ENCODE data around the gene KIRREL1. TPM values are rescaled to one million over a fixed set of nuclear protein-coding genes. Genes with fewer than 3 reads are reported as not detected.

The KIRREL1 gene
- total and polyA plus RNA-seq, 4 experiments from 2014 or later, result not detected

DNA sequence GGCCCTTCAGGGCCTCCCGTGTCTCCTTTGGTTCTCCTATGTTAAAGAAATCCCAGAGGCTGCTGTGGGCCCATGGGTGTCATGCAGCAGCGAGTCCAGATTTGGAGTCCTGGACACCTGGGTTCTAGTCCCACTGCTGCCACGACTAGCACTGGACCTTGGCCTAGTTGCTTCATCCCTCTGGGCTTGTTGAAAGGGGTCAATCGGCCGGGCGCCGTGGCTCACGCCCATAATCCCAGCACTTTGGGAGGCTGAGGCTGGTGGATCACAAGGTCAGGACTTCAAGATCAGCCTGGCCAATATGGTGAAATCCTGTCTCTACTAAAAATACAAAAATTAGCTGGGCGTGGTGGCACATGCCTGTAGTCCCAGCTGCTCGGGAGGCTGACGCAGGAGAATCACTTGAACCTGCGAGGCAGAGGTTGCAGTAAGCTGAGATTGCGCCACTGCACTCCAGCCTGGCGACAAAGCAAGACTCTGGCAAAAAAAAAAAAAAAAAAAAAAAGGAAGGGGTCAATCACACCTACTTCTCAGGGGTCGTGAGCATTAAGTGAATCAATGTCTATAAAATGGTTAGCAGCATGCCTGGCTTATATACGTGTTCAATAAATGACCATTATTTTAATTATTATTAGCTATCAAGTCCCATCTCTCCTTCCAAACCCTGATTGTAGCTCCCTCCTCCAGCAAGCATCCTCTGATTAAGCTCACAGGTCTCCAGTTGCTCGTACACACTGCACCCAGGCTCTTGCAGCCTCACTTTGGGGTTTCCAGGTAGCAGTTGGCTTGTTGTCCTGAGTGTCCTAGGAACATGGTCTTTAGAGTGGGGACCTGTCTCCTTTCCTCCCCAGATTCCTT, 43.8 kb downstream of the KIRREL1 start:
- Mint-ChIP-seq H3K27ac (no peak overlapping the region), H3K36me3 (no peaks in the 10 kb centered on the region), H3K9me3 (peaks cover 0 to 2% (median 0%) of the 10 kb centered on the region in 8 donors), H3K4me1 (no peaks in the 10 kb centered on the region), H3K4me3 (no peak overlapping the region), H3K27me3 (peaks cover 2 to 9% of the 10 kb centered on the region in 2 donors)
- ChIA-PET CTCF (ENCODE audit: partially characterized antibody) (no interaction called here), POLR2A (ENCODE audit: partially characterized antibody) (no interaction called here)
- Histone ChIP-seq H3K27ac (ENCODE audit: low read depth, low read length) (no peak overlapping the region), H3K27me3 (ENCODE audit: insufficient read depth, low read length) (no peaks in the 10 kb centered on the region), H3K4me3 (ENCODE audit: low read length in 2 of 2) (no peak overlapping the region), H3K9me3 (ENCODE audit: control insufficient read depth in 1 of 2, low read length in 2 of 2) (no peaks in the 10 kb centered on the region), H3K4me1 (ENCODE audit: insufficient read depth, low read length) (no peaks in the 10 kb centered on the region), H3K36me3 (ENCODE audit: insufficient read depth, low read length) (no peaks in the 10 kb centered on the region)
- DNase-seq, result no peak
- intact Hi-C loops (cut with micrococcal nuclease), result no loop called here

DNA sequence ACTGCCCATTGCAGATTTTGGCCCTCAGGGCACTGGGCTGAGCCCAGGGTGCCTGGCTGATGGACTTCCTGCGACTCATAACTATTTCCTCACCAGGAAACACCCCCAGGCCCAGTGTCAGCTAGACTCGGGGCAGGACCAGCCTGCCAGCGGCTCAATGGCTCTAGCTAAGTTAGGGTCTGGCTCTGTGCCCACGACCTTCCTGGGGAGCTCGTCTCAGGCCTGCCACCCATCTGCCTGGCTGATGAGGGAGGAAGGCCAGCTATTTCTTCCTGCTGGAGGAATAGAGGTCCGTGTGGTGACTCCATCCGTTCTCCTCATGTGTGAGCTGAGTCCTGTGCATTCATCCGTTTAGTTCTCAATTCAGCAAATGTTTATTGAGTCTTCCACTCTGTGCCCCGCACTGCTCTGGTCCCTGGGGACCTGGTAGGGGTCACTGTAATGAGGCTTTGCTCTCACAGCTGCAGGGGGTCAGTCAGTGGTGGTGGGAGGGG, 44.5 kb downstream of the KIRREL1 start:
- CTCF ChIA-PET (ENCODE audit: partially characterized antibody), result no interaction called here
- intact Hi-C loops (cut with micrococcal nuclease), result no loop called here

DNA sequence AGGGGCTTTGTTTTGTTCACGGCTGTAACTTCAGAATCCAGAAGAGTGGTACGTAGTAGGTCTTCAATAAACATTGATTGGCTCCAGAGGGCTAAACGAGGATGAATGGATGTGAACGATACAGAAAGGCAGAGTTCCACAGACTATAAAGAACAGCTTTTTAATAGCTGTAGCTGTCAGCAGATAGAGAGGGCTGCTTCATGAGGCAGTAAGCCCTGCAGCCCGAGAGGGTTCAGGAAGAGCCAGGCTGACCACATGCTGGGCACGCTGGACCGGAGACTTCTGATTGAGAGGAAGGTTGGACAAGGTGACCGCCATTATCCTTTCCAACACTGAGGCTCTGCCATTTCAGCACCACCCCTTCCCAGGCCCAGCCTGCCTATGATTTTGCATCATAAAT, 45.3 kb downstream of the KIRREL1 start:
- H3K4me3 Mint-ChIP-seq, result no peak overlapping the region
- ChIA-PET POLR2A (ENCODE audit: partially characterized antibody) (no interaction called here), CTCF (ENCODE audit: partially characterized antibody) (no interaction called here)
- peaks cover 2 to 9% of the 10 kb centered on the region in 2 donors for H3K27me3 Mint-ChIP-seq
- Histone ChIP-seq H3K36me3 (ENCODE audit: insufficient read depth, low read length) (no peaks in the 10 kb centered on the region), H3K27me3 (ENCODE audit: insufficient read depth, low read length) (no peaks in the 10 kb centered on the region), H3K4me1 (ENCODE audit: insufficient read depth, low read length) (no peaks in the 10 kb centered on the region), H3K27ac (ENCODE audit: low read depth, low read length) (no peak overlapping the region), H3K4me3 (ENCODE audit: low read length in 2 of 2) (no peak overlapping the region), H3K9me3 (ENCODE audit: control insufficient read depth in 1 of 2, low read length in 2 of 2) (no peaks in the 10 kb centered on the region)
- no peak for DNase-seq
- no peaks in the 10 kb centered on the region for H3K4me1 Mint-ChIP-seq
- H3K36me3 Mint-ChIP-seq, result no peaks in the 10 kb centered on the region
- peaks cover 0 to 2% (median 0%) of the 10 kb centered on the region in 8 donors for H3K9me3 Mint-ChIP-seq
- intact Hi-C loops (cut with micrococcal nuclease), result no loop called here
- H3K27ac Mint-ChIP-seq, result no peak overlapping the region

More for the DNA sequence above, 44.5 kb downstream of the KIRREL1 start:
- peaks cover 2 to 9% of the 10 kb centered on the region in 2 donors for H3K27me3 Mint-ChIP-seq
- Histone ChIP-seq H3K9me3 (ENCODE audit: control insufficient read depth in 1 of 2, low read length in 2 of 2) (no peaks in the 10 kb centered on the region), H3K4me1 (ENCODE audit: insufficient read depth, low read length) (no peaks in the 10 kb centered on the region), H3K27me3 (ENCODE audit: insufficient read depth, low read length) (no peaks in the 10 kb centered on the region), H3K36me3 (ENCODE audit: insufficient read depth, low read length) (no peaks in the 10 kb centered on the region), H3K4me3 (ENCODE audit: low read length in 2 of 2) (no peak overlapping the region), H3K27ac (ENCODE audit: low read depth, low read length) (no peak overlapping the region)
- no peak for DNase-seq
- H3K27ac Mint-ChIP-seq, result no peak overlapping the region
- H3K9me3 Mint-ChIP-seq, result peaks cover 0 to 2% (median 0%) of the 10 kb centered on the region in 8 donors
- H3K36me3 Mint-ChIP-seq, result no peaks in the 10 kb centered on the region
- POLR2A ChIA-PET (ENCODE audit: partially characterized antibody), result no interaction called here
- H3K4me1 Mint-ChIP-seq, result no peaks in the 10 kb centered on the region
- H3K4me3 Mint-ChIP-seq, result no peak overlapping the region

DNA sequence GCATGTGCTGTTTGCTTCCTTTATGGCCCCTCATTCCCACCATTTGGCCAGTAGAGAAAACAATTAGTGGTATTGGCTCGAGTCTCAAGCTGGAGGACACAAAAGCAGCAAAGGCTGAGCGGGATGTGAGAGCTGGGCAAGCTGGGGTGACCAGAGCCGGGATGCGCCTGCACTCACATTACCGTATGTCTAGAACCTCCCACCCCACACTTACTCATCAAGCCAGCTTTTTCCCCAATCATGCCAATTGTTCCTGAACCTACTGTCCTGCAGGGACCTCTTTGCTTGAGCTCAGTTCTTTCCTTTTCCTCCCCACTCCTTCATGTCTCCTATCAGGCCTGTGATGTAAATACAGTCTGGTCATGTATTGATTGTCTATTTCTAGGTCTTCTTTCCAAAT, 45.9 kb downstream of the KIRREL1 start:
- CTCF ChIA-PET (ENCODE audit: partially characterized antibody), result no interaction called here

DNA sequence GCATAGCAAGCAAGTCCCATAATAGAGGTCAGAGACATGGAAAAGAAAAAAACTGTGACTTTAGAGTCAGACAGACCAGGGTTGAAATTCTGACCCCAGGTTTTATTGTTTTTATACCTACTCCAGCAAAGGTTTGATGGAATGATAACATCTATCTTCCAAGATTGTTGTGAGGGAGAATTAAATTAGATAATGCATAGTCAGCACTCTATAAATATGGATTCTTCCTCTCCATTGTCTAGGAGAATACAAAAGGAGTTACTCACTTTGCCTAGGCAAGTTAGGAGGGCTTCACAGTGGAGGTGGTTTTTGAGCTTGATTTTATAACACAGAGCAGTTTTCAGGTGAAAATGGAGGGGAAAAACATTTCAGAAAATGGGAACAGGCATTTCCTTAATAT, 46.9 kb downstream of the KIRREL1 start:
- Mint-ChIP-seq H3K4me3 (no peak overlapping the region), H3K27me3 (peaks cover 2 to 9% of the 10 kb centered on the region in 2 donors), H3K36me3 (no peaks in the 10 kb centered on the region), H3K9me3 (peaks cover 0 to 2% (median 0%) of the 10 kb centered on the region in 8 donors), H3K27ac (no peak overlapping the region), H3K4me1 (no peaks in the 10 kb centered on the region)
- intact Hi-C loops (cut with micrococcal nuclease), result no loop called here
- CTCF ChIA-PET (ENCODE audit: partially characterized antibody), result no interaction called here
- Histone ChIP-seq H3K27ac (ENCODE audit: low read depth, low read length) (no peak overlapping the region), H3K36me3 (ENCODE audit: insufficient read depth, low read length) (no peaks in the 10 kb centered on the region), H3K4me1 (ENCODE audit: insufficient read depth, low read length) (no peaks in the 10 kb centered on the region), H3K27me3 (ENCODE audit: insufficient read depth, low read length) (no peaks in the 10 kb centered on the region), H3K9me3 (ENCODE audit: control insufficient read depth in 1 of 2, low read length in 2 of 2) (no peaks in the 10 kb centered on the region), H3K4me3 (ENCODE audit: low read length in 2 of 2) (no peak overlapping the region)
- DNase-seq, result no peak
- POLR2A ChIA-PET (ENCODE audit: partially characterized antibody), result no interaction called here

More for the DNA sequence above, 45.9 kb downstream of the KIRREL1 start:
- no peaks in the 10 kb centered on the region for H3K4me1 ChIP-seq (ENCODE audit: insufficient read depth, low read length)
- POLR2A ChIA-PET (ENCODE audit: partially characterized antibody), result no interaction called here
- Mint-ChIP-seq H3K27ac (no peak overlapping the region), H3K27me3 (peaks cover 2 to 7% of the 10 kb centered on the region in 2 donors), H3K4me3 (no peak overlapping the region), H3K4me1 (no peaks in the 10 kb centered on the region), H3K9me3 (peaks cover 0 to 2% (median 0%) of the 10 kb centered on the region in 8 donors), H3K36me3 (no peaks in the 10 kb centered on the region)
- no peak for DNase-seq
- H3K36me3 ChIP-seq (ENCODE audit: insufficient read depth, low read length), result no peaks in the 10 kb centered on the region
- H3K4me3 ChIP-seq (ENCODE audit: low read length in 2 of 2), result no peak overlapping the region
- H3K9me3 ChIP-seq (ENCODE audit: control insufficient read depth in 1 of 2, low read length in 2 of 2), result no peaks in the 10 kb centered on the region
- no peaks in the 10 kb centered on the region for H3K27me3 ChIP-seq (ENCODE audit: insufficient read depth, low read length)
- intact Hi-C loops (cut with micrococcal nuclease), result no loop called here
- H3K27ac ChIP-seq (ENCODE audit: low read depth, low read length), result no peak overlapping the region

DNA sequence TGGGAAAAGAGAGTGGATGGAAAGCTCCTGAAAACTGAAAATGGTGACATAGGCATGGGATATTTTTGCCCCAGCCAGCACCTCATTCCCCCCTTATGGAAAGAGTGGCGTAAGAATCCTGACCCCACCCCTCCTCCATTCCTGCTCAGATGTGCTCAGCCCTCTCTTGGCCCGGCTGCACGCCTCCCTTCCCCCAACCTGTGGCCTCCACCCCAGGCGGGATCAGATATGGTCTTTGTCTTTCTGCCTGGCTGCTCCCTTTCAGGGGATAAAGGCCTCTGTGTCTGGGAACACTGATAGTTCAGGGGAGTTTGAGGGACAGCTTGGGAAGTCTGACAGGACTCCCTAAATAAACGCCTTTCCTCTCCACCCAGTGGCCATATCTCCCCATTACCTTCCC, 49.8 kb downstream of the KIRREL1 start:
- no peaks in the 10 kb centered on the region for H3K4me1 ChIP-seq (ENCODE audit: insufficient read depth, low read length)
- H3K4me3 ChIP-seq (ENCODE audit: low read length in 2 of 2), result no peak overlapping the region
- no peaks in the 10 kb centered on the region for H3K4me1 Mint-ChIP-seq
- H3K9me3 Mint-ChIP-seq, result peaks cover 0 to 2% (median 0%) of the 10 kb centered on the region in 8 donors
- ChIA-PET CTCF (ENCODE audit: partially characterized antibody) (no interaction called here), POLR2A (ENCODE audit: partially characterized antibody) (no interaction called here)
- H3K36me3 ChIP-seq (ENCODE audit: insufficient read depth, low read length), result no peaks in the 10 kb centered on the region
- no peaks in the 10 kb centered on the region for H3K36me3 Mint-ChIP-seq
- no peak overlapping the region for H3K4me3 Mint-ChIP-seq
- DNase-seq, result no peak
- peaks cover 13 to 15% of the 10 kb centered on the region in 2 donors for H3K27me3 Mint-ChIP-seq
- intact Hi-C loops (cut with micrococcal nuclease), result no loop called here
- H3K27ac Mint-ChIP-seq, result no peak overlapping the region
- H3K27me3 ChIP-seq (ENCODE audit: insufficient read depth, low read length), result no peaks in the 10 kb centered on the region
- no peak overlapping the region for H3K27ac ChIP-seq (ENCODE audit: low read depth, low read length)
- no peaks in the 10 kb centered on the region for H3K9me3 ChIP-seq (ENCODE audit: control insufficient read depth in 1 of 2, low read length in 2 of 2)

DNA sequence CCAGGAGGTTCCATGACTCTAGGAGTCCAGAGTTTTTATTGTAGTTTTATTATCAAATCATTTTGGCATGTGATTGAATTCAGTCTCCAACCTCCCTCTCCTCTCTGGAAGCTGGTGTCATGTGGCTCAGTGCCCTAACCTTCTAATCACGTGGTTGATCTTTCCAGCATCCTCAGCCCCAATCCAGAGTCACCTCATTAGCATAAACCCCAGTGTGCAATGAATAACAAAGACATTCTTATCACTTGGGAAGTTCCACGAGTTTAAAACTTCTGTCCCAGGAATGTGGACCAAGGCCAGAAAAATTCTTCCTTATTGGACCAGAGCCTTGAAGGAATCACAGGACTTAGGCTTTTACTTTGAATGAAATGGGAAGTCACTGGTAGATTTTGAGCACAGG, 52.2 kb downstream of the KIRREL1 start:
- H3K9me3 ChIP-seq (ENCODE audit: control insufficient read depth in 1 of 2, low read length in 2 of 2), result no peaks in the 10 kb centered on the region
- POLR2A ChIA-PET (ENCODE audit: partially characterized antibody), result no interaction called here

More for the DNA sequence above, 52.2 kb downstream of the KIRREL1 start:
- Histone ChIP-seq H3K4me1 (ENCODE audit: insufficient read depth, low read length) (no peaks in the 10 kb centered on the region), H3K4me3 (ENCODE audit: low read length in 2 of 2) (no peak overlapping the region), H3K27ac (ENCODE audit: low read depth, low read length) (no peak overlapping the region), H3K36me3 (ENCODE audit: insufficient read depth, low read length) (no peaks in the 10 kb centered on the region), H3K27me3 (ENCODE audit: insufficient read depth, low read length) (no peaks in the 10 kb centered on the region)
- H3K4me1 Mint-ChIP-seq, result no peaks in the 10 kb centered on the region
- no peaks in the 10 kb centered on the region for H3K9me3 Mint-ChIP-seq
- peaks cover 10 to 13% of the 10 kb centered on the region in 2 donors for H3K27me3 Mint-ChIP-seq
- no peaks in the 10 kb centered on the region for H3K36me3 Mint-ChIP-seq
- H3K4me3 Mint-ChIP-seq, result no peak overlapping the region
- no peak overlapping the region for H3K27ac Mint-ChIP-seq
- DNase-seq, result no peak
- intact Hi-C loops (cut with micrococcal nuclease), result no loop called here
- CTCF ChIA-PET (ENCODE audit: partially characterized antibody), result no interaction called here
